Lower lobe of right lung (tissue), 2 donors: Measurements from ENCODE around the gene SNX4. TPM values are rescaled to one million over a fixed set of nuclear protein-coding genes. Genes with fewer than 3 reads are reported as not detected.

Experiments
- ATAC-seq, 2 donors: fragments of 200-7000 bp; cut with Tn5 transposase; one replicate each; pipeline ENCODE4 v1.9.1; 2020 to 2022; ENCODE audit warnings: mild to moderate bottlenecking in 2 of 2, moderate library complexity in 2 of 2
- DNase-seq: peaks from one replicate; pipeline ENCODE4 v3.0.0-alpha.2; 2020
- H3K27ac ChIP-seq: fragments of 200-600 bp; one replicate; pipeline ENCODE4 v1.8.0; 2022
- H3K27me3 ChIP-seq: fragments of 200-600 bp; one replicate; pipeline ENCODE4 v1.8.0; 2022; ENCODE audit warnings: low read depth
- H3K36me3 ChIP-seq: fragments of 200-600 bp; one replicate; pipeline ENCODE4 v1.8.0; 2022; ENCODE audit warnings: mild to moderate bottlenecking
- H3K4me1 ChIP-seq: fragments of 200-600 bp; one replicate; pipeline ENCODE4 v1.8.0; 2022
- H3K4me3 ChIP-seq: fragments of 200-600 bp; one replicate; pipeline ENCODE4 v1.8.0; 2022; ENCODE audit warnings: mild to moderate bottlenecking
- H3K9me3 ChIP-seq: fragments of 200-600 bp; one replicate; pipeline ENCODE4 v1.8.0; 2022
- CTCF ChIP-seq: fragments of 200-600 bp; IDR thresholded peaks from one replicate; pipeline ENCODE4 v1.8.0; 2022; ENCODE audit warnings: antibody characterized with exemption, mild to moderate bottlenecking
- intact Hi-C: fragments of 100-400 bp; cut with DNase I; formaldehyde crosslinking; loops from one replicate; pipeline ENCODE4 v1.11.0; 2022
- total RNA-seq: library from RNA; stranded (reverse); fragmentation: NEBNext Ultra II Directional; extraction: Animal tissue kit (Norgen Biotek cat#: 25700); gene quantifications from one replicate; pipeline ENCODE4 v1.2.1, GENCODE V29; 2021
- donor health status: DM: no; HTN: yes; CAD: no; lungs with severe emphysema.

The SNX4 gene
- total RNA-seq, 1 donor from 2014 or later: 36.8 TPM

- H3K4me1 ChIP-seq: no peaks in the 10 kb centered on the region
- H3K27me3 ChIP-seq: no peaks in the 10 kb centered on the region
- TF ChIP-seq CTCF: no peak
- ATAC-seq: no peak
- H3K9me3 ChIP-seq: no peaks in the 10 kb centered on the region
- no peak overlapping the region for H3K4me3 ChIP-seq
- peaks cover 64% of the 10 kb centered on the region for H3K36me3 ChIP-seq
- no peak overlapping the region for H3K27ac ChIP-seq
- DNase-seq: no peak
- intact Hi-C loops: no loop called here
Observed at GRCh38 chr3:125479091-125479490, 40.9 kb downstream of the SNX4 start.

- ATAC-seq: no peak
- Histone ChIP-seq H3K4me1 (no peaks in the 10 kb centered on the region), H3K36me3 (peaks cover 67% of the 10 kb centered on the region), H3K9me3 (no peaks in the 10 kb centered on the region), H3K4me3 (no peak overlapping the region), H3K27me3 (no peaks in the 10 kb centered on the region), H3K27ac (no peak overlapping the region)
- intact Hi-C loops: no loop called here
- no peak for DNase-seq
- TF ChIP-seq CTCF: no peak
Observed at GRCh38 chr3:125478326-125478725, 41.7 kb downstream of the SNX4 start.

- TF ChIP-seq CTCF: no peak
- Histone ChIP-seq H3K4me1 (no peaks in the 10 kb centered on the region), H3K36me3 (peaks cover 71% of the 10 kb centered on the region), H3K9me3 (no peaks in the 10 kb centered on the region), H3K4me3 (no peak overlapping the region), H3K27me3 (no peaks in the 10 kb centered on the region), H3K27ac (no peak overlapping the region)
- DNase-seq (no peak), ATAC-seq (no peak)
- intact Hi-C loops: no loop called here
Observed at GRCh38 chr3:125477701-125478100, 42.3 kb downstream of the SNX4 start.

- no peak for TF ChIP-seq CTCF
Observed at GRCh38 chr3:125470671-125471070, 49.3 kb downstream of the SNX4 start.

GRCh38 chr3:125462722-125463299, 57.2 kb downstream of the SNX4 start:
- ATAC-seq (peak in 1 of 2 donors; percentile 11), DNase-seq (no peak)
- H3K27me3 ChIP-seq: no peaks in the 10 kb centered on the region
- H3K27ac ChIP-seq: no peak overlapping the region
- intact Hi-C loops: no loop called here
- no peak overlapping the region for H3K4me3 ChIP-seq
- no peaks in the 10 kb centered on the region for H3K4me1 ChIP-seq
- H3K36me3 ChIP-seq: peaks cover 88% of the 10 kb centered on the region
- no peaks in the 10 kb centered on the region for H3K9me3 ChIP-seq
- no peak for TF ChIP-seq CTCF

More at GRCh38 chr3:125470671-125471070, 49.3 kb downstream of the SNX4 start:
- ATAC-seq (no peak), DNase-seq (no peak)
- Histone ChIP-seq H3K27ac (no peak overlapping the region), H3K4me1 (no peaks in the 10 kb centered on the region), H3K4me3 (no peak overlapping the region), H3K36me3 (peaks cover 88% of the 10 kb centered on the region), H3K27me3 (no peaks in the 10 kb centered on the region), H3K9me3 (no peaks in the 10 kb centered on the region)
- intact Hi-C loops: no loop called here
